Measurements from ENCODE around the gene PLA2G6.
A peak's percentile ranks its signal among the peaks of the same experiment; 100 is the strongest.
"Not testable (repeated sequence)": the region's sequence is repeated elsewhere in the genome, so short reads cannot be mapped to it uniquely, and the experiment has no call there.

The PLA2G6 gene

GRCh38 chr22:38129856-38130255, 51.8 kb downstream of the PLA2G6 start:
- DNase-seq, result no peak

DNA sequence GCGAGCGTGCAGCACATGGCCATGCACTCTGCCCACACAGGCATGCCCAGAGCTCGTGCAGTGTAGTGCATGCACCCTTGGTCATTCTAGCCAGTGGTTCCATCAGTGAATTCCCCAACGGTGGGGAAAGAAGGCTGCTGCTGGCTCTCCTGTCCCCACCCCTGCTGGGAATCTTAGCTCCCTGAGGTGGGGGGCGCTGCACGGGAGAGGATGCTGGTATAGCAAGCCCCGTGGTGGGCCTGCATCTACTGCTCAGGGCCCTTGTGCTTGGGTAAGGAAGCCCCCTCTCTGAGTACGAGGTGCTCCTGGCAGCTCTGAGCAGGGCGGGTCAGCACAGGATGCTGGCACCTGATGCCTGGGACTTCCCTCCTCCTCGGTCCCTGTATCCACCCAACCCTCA, 52.6 kb downstream of the PLA2G6 start:
- DNase-seq, result no peak

GRCh38 chr22:38127869-38128268, 53.8 kb downstream of the PLA2G6 start:
- DNase-seq, result no peak

DNA sequence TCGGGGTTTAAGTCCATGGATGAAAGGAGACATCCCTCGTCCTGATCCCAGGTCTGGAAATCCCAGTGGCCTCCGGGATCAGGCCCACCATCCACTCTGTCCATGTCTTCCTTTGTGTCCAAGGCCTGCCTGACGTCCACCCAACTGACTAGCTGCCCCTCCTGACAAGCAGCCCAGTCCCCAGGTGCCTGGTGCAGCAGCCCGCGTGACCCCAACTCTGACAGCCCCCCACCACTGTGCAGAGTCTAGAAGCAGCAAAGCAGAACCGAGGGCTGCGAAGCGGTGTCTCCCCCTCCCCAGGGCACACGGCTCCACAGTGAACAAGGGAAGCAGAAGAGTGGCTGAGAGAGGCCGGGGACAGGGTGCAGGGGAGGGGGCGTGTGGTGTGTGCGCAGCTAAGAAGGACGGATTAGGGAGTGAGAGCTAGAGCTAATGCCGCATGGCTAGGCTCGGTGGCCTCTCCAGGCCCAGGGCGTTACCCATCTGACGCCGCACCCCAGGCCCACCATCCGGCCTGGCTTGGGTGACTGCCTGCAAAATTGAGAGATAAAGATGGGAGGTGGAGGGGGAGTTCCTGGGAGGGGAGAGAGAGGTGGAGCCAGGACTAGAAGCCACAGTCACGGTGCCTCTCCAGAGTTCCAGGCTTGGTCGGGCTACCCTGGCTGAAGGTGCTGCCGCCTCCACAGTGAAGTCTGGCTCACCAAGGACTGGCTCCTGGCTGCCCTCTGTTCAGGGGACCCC, 54.5 kb downstream of the PLA2G6 start:
- DNase-seq, result no peak

GRCh38 chr22:38125751-38126201, 55.9 kb downstream of the PLA2G6 start:
- no peak for DNase-seq

GRCh38 chr22:38125038-38125610, 56.5 kb downstream of the PLA2G6 start:
- DNase-seq, result no peak

DNA sequence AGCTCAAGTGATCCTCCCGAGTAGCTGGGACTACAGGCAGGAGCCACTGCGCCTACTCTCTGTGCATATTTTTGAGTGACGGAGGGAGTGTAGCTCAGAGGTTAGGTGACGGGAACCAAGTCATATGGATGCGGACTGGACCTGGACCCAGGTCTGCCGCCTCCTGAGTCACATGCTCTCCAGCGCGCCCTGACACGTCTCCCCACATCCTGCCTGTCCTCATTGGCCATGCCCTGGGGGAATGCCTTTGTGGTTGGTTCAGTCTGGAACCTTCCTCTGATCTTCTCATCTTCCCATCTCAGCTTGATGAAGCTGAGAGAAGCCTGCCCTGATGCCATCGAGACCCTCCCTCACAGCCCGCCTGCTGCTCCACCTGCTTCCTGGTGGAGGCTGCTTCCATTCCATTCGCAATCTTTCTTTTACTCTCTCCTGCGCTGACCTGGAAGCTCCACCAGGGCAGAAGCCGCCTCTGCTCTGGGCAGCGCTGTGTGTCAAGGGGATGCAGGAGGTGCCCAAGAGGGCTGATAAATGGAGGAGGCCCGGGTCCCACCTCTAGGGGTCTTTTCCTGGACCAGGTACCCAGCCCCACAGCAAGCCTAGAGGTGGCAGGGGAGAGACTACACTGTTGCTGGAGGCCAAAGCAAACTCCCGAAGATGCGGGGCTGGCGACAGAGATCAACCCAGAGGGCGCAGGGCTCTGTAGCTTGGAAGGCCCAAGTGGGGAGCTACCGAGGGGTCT, 57.2 kb downstream of the PLA2G6 start:
- DNase-seq, result no peak

DNA sequence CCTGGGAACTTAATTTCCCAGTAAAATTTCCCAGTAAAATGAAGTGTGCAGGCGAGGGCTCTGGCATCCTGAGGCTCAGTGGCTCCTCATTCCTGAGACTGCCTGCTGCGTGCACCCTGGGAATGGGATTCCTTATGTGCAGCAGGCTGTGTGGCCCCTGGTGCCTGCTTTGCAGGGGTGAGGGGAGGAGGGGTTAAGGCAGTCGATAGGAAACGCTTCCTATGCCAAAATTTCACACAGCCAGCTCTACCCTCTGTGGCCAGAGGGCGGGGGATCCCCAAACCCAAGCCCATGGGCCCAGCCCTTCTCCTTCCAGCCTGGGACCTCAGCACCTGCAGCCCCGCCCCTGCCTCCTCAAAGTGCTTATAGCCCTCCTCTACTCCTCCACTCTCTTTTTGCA, 59.0 kb downstream of the PLA2G6 start:
- peak in 1 of 2 experiments; percentile 34 for DNase-seq

GRCh38 chr22:38120359-38121110, 61.1 kb downstream of the PLA2G6 start:
- DNase-seq, result no peak

GRCh38 chr22:38118747-38119146, 62.9 kb downstream of the PLA2G6 start:
- DNase-seq, result not testable (repeated sequence)

- DNase-seq, result no peak
These were observed 63.4 kb downstream of the PLA2G6 start for GRCh38 chr22:38118182-38118581.

DNA sequence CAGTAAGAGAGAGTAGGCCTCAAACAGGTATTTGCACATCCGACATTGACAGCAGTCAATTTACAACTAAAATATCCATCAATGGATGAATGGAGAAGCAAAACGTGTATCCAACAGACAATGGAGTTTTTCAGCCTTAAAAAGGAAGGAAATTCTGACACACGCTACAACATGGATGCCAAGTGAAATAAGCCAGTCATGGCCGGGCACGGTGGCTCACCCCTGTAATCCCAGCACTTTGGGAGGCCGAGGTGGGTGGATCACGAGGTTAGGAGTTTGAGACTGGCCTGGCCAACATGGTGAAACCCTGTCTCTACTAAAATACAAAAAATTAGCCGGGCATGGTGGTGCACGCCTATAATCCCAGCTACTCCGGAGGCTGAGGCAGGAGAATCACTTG, 64.1 kb downstream of the PLA2G6 start:
- DNase-seq, result not testable (repeated sequence)

DNA sequence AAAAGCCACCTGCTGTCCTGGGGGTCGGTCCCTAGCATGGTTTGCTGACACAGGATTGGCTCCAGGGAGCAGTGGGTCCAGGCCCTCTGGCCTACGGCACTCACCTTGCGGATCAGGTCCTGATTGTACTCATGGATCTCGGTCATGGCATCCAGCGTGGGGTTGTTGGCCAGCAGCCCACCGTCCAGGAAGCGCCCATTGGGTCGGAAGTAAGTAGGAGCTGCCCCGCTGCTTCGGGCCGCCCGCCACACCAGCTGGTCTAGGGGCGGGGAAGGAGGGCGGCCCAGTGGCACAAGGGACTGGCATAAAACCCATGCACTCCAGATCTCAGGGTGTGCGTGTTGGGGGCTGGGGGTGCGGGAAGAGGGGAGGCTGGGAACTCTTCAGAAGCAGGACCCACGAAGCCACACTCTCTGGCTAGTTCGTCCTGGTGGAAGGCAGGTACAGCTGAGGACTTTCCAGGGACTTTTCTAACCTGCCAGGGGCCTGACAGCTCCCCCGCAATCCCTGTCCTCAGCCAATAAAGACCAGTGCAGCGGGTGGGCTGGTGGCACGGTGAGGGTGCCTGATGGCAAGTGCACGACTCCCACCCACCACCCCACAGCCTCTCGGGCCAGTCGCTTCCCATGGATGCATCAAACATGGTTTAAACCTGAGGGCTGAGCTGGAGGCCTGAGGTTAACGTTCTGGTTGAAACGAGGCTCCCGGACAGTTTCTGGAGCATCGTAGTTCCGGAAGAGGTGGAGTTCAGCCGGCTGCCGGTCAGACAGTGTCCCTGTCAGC, 66.0 kb downstream of the PLA2G6 start:
- no peak for DNase-seq

- DNase-seq, result peak; percentile 48 to 88
These were observed 66.9 kb downstream of the PLA2G6 start for GRCh38 chr22:38114484-38115398.

- DNase-seq, result no peak
These were observed 69.2 kb downstream of the PLA2G6 start for GRCh38 chr22:38112381-38112780.

DNA sequence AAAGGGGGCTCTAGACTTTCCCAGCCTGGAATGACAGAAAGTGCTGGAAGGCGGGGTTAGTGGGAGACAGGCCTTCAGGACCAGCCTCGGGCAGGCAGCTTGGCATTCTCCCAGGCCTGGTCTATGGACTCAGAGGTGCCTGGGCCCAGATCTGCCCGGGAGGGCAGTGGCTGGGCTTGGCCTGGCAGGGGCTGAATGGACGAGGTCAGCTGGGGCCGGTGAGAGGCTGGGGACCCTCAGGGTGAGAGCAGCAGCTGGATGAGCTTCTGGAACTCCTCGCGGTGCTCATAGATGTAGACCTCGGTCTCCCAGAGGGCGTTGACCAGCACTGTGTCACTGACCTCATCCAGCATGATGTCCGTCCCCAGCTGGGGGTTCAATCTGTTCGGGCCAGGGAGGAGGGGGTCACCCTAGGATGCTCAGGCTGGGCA, 69.7 kb downstream of the PLA2G6 start:
- DNase-seq, result no peak

DNA sequence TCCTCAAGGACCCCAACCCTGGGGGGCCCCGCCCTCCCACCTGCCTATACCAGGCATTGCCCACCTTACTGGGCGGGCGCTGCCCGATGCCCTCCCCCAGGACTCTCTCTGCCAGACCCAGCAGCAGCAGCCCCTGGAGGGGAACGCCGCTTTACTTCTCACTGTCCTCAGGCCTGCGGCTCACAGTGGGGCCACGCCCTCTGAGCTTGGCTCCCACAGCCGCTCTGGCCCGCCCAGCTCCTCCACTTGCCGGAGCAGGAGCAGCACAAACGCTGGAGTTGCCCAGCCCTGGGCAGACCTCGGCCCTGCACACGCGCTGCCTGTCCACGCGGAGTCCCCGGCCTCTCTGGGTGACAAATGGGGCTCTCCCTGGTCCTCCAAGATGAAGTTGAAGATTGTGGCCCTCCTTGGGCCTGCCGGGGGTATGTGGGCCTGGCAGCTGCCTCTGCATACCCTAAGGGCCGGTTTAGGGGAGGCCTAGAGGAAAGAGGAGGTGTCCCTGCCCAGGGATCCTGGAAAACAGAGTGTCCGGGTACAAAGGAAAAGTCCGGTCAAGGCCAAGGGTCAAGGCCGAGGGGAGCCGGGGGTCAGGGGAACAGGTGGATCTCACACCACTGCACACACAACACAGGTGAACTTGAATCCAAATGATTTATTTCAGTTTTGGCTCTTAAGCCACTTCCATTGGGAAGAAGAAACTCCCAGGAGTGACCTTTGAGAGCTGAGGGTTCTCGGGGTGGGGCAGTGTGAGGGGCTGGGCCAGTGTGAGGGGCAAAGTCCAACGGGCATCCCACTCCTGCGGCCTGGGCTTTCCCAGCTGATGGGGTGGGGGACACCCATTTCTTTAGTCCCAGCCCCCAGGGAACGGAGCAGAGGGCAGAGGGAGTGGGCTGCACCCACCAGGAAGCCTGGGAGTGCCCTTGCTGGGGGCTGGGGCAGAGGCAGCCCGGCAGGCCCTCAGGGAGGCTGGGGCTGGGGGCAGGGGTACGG, 70.5 kb downstream of the PLA2G6 start:
- DNase-seq, result peak; percentile 24 to 73

- DNase-seq, result peak in 1 of 2 experiments; percentile 49
These were observed 71.4 kb downstream of the PLA2G6 start, which contains the start of gene BAIAP2L2 for GRCh38 chr22:38110008-38110862. BAIAP2L2 (minus strand) TSS chr22:38110684; CDS start chr22:38110525, 159 bp downstream.
